ENCODE data around the gene PTBP1. TPM values are rescaled to one million over a fixed set of nuclear protein-coding genes. Genes with fewer than 3 reads are reported as not detected.
"Not testable (repeated sequence)": the region's sequence is repeated elsewhere in the genome, so short reads cannot be mapped to it uniquely, and the experiment has no call there.

The PTBP1 gene
- total and polyA plus RNA-seq, 9 donors: 73.4 to 312 (median 215) TPM

GRCh38 chr19:834216-834615 is 37.0 kb downstream of the PTBP1 start:
- H3K4me3 ChIP-seq: no peak overlapping the region

GRCh38 chr19:835210-835810 is 38.1 kb downstream of the PTBP1 start:
- TF ChIP-seq CTCF (IDR thresholded peaks at IDR 0.05) (no peak), EP300 (IDR thresholded peaks at IDR 0.05) (no peak), POLR2A (IDR thresholded peaks at IDR 0.05) (no peak)
- no peaks in the 10 kb centered on the region for H3K9me3 ChIP-seq
- no peak overlapping the region for H3K27ac ChIP-seq
- no peak overlapping the region for H3K4me3 ChIP-seq
- no peaks in the 10 kb centered on the region for H3K27me3 ChIP-seq
- 57 to 61% (median 61%) methylated on average over 34 to 36 of the region's 36 CpGs for WGBS, 3 donors
- intact Hi-C loops (cut with DNase I): no loop called here
- H3K36me3 ChIP-seq: no peaks in the 10 kb centered on the region
- H3K4me1 ChIP-seq (ENCODE audit: insufficient read depth): no peaks in the 10 kb centered on the region
- DNase-seq: no peak

More at GRCh38 chr19:834216-834615, 37.0 kb downstream of the PTBP1 start:
- H3K27me3 ChIP-seq: no peaks in the 10 kb centered on the region
- intact Hi-C loops (cut with DNase I): no loop called here
- H3K9me3 ChIP-seq: no peaks in the 10 kb centered on the region
- TF ChIP-seq CTCF (IDR thresholded peaks at IDR 0.05): no peak
- no peak for TF ChIP-seq POLR2A (IDR thresholded peaks at IDR 0.05)
- TF ChIP-seq EP300 (IDR thresholded peaks at IDR 0.05): no peak
- no peaks in the 10 kb centered on the region for H3K36me3 ChIP-seq
- H3K27ac ChIP-seq: no peak overlapping the region
- H3K4me1 ChIP-seq (ENCODE audit: insufficient read depth): no peaks in the 10 kb centered on the region
- WGBS, 3 donors: 75 to 78% (median 77%) methylated on average over 24 of the region's 24 CpGs
- no peak for DNase-seq

GRCh38 chr19:840519-841206 is 43.4 kb downstream of the PTBP1 start, which contains the start of gene PRTN3:
Gene PRTN3, plus strand, starts transcription at chr19:840999. Its CDS starts 10 bp downstream, at chr19:841009.
- DNase-seq: no peak
- H3K4me1 ChIP-seq (ENCODE audit: insufficient read depth): peaks cover 11% of the 10 kb centered on the region
- H3K4me3 ChIP-seq: no peak within 1 kb of the TSS
- WGBS, 3 donors: 69 to 82% (median 74%) methylated on average over 20 to 24 of the region's 24 CpGs
- intact Hi-C loops (cut with DNase I): loop anchor here in 1 of 4 donors (10.0 kb wide), 1 partner anchor 86 kb away; the partner anchor contains the start of gene MISP
- H3K27me3 ChIP-seq: peaks cover 6% of the 10 kb centered on the region
- no peak for TF ChIP-seq CTCF (IDR thresholded peaks at IDR 0.05)
- no peak for TF ChIP-seq POLR2A (IDR thresholded peaks at IDR 0.05)
- TF ChIP-seq EP300 (IDR thresholded peaks at IDR 0.05): no peak
- H3K9me3 ChIP-seq: no peaks in the 10 kb centered on the region
- no peaks in the 10 kb centered on the region for H3K36me3 ChIP-seq
- no peak within 1 kb of the TSS for H3K27ac ChIP-seq

- DNase-seq, H3K4me3 ChIP-seq, H3K36me3 ChIP-seq, H3K9me3 ChIP-seq, H3K27ac ChIP-seq: not testable (repeated sequence)
- H3K27me3 ChIP-seq: peaks cover 11% of the 10 kb centered on the region
- intact Hi-C loops (cut with DNase I): loop anchor here in 1 of 4 donors (10.0 kb wide), 1 partner anchor 88 kb away; the partner anchor contains the start of gene MISP
- peaks cover 12% of the 10 kb centered on the region for H3K4me1 ChIP-seq (ENCODE audit: insufficient read depth)
- WGBS, 3 donors: 61 to 73% (median 65%) methylated on average over 7 of the region's 7 CpGs
Measured at GRCh38 chr19:842802-843179, 45.5 kb downstream of the PTBP1 start.
